ENCODE measurements around the gene SNAPC3.

- no peak for TF ChIP-seq POLR2AphosphoS5 (IDR thresholded peaks at IDR 0.05; ENCODE audit: borderline replicate concordance, low read depth, low read length)
- no peak for TF ChIP-seq EZH2 (IDR thresholded peaks at IDR 0.05)
Measured at GRCh38 chr9:15377625-15378540, 44.8 kb upstream of the SNAPC3 start.

All from SK-N-MC (cell line).